Ovary (tissue), 9 donors: ENCODE data around the gene KCNQ4. TPM values are rescaled to one million over a fixed set of nuclear protein-coding genes. Genes with fewer than 3 reads are reported as not detected.

Source experiments
- DNase-seq, 5 donors: peaks; one replicate each; pipeline ENCODE4 v3.0.0-alpha.2; 2019 to 2020
- H3K27ac ChIP-seq, 2 donors: fragments of 200-600 bp; one replicate each; pipeline versions ENCODE4 v1.5.1 to v1.8.0; 2019 to 2022
- H3K27me3 ChIP-seq: fragments of 200-600 bp; one replicate; pipeline ENCODE4 v1.8.0; 2022
- H3K36me3 ChIP-seq: fragments of 200-600 bp; sonication (generic); one replicate; pipeline ENCODE4 v1.5.1; 2019
- H3K4me1 ChIP-seq: one replicate; pipeline ENCODE4 v1.8.1; 2013; ENCODE audit warnings: mild to moderate bottlenecking, moderate library complexity; ENCODE audit not compliant: insufficient read depth
- H3K4me3 ChIP-seq: fragments of 200-600 bp; sonication (generic); one replicate; pipeline ENCODE4 v1.5.1; 2017
- H3K9me3 ChIP-seq, 2 donors: fragments of 200-600 bp in 1 of 2; sonication (generic) in 1 of 2; one replicate each; pipeline versions ENCODE4 v1.5.1 to v1.8.1; 2013 to 2019; ENCODE audit warnings: mild to moderate bottlenecking in 1 of 2, moderate library complexity in 1 of 2
- EP300 ChIP-seq: sonication (generic); formaldehyde crosslinking; IDR thresholded peaks from one replicate; pipeline ENCODE4 v1.6.1; 2017; ENCODE audit warnings: antibody characterized with exemption
- POLR2A ChIP-seq: fragments of 450-650 bp; IDR thresholded peaks from one replicate; pipeline ENCODE4 v1.6.1; 2017; ENCODE audit warnings: antibody characterized with exemption, mild to moderate bottlenecking, moderate library complexity
- WGBS, 3 donors: extraction: QIAGEN DNeasy Blood & Tissue Kit in 1 of 3; methylation state at CpG; one replicate each; pipeline versions ENCODE4 v1.1.5 to v1.1.7; 2013 to 2017; 5-methylcytosine and 5-hydroxymethylcytosine counted together
- intact Hi-C, 4 donors: fragments of 100-400 bp; cut with DNase I; formaldehyde crosslinking; loops; one replicate each; pipeline versions ENCODE4 v1.11.0 to v1.15.1; 2022 to 2023
- polyA plus RNA-seq, 2 donors: library from polyadenylated mRNA; stranded (reverse); fragments of 200-250 nt in 1 of 2; fragments of 350-450 nt in 1 of 2; fragmentation: Illumina TruSeq in 1 of 2; extraction: RNeasy Lipid Tissue Mini Kit (QIAGEN cat#74804) in 1 of 2; gene quantifications; one replicate each; pipeline ENCODE4 v1.2.3, GENCODE V29; 2013 to 2014
- total RNA-seq, 7 donors: library from RNA; depleted of rRNA in 2 of 7; stranded (reverse); fragments of >200 nt in 2 of 7; fragmentation: NEBNext Ultra II Directional in 3 of 7; extraction: Animal tissue kit (Norgen Biotek cat#: 25700) in 3 of 7; gene quantifications; one replicate each; pipeline versions ENCODE4 v1.1.0 to v1.2.4, GENCODE V29; 2016 to 2023
- TF ChIP-seq, protein P1 (sequence below), 3 donors: fragments of 450-650 bp in 2 of 3; fragments of 200-600 bp in 1 of 3; IDR thresholded peaks; one replicate each; pipeline versions ENCODE4 v1.5.1 to v1.8.0; 2016 to 2022; ENCODE audit warnings: antibody characterized with exemption in 3 of 3, mild to moderate bottlenecking in 1 of 3
- donor health status: DM: no; HTN: no; CAD: no; lungs with moderate emphysema.
- donor health status: DM: no; HTN: no; CAD: no.
- donor health status: Bipolar disorder and iron deficiency.
- donor health status: DM: yes; HTN: yes; CAD: no.
- donor health status: DM: no; HTN: no; CAD: no.
- donor health status: DM: yes; HTN: yes; CAD: no.

Gene KCNQ4
- total and polyA plus RNA-seq, 9 donors = 0.36 to 3.1 (median 0.84) TPM

DNA sequence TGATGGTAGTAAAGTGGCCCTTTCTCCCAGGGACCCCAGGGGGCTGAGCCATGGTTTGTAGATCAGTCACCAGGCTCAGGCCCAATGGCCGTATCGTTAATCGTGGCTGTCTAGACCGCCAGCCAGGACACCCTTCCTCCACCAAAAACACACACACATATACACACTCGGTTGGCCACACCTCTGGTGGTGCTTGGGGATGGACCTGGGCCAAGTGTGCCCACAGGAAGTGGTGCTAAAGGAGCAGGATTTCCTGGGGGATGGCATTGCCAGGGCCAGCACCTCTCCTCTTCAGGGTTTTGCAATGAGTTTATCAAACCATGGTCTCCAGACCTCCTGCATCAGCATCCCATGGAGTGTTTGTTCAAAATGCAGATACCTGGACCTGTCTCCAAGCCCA is 42.4 kb downstream of the KCNQ4 start:
- TF ChIP-seq, protein P1, sequence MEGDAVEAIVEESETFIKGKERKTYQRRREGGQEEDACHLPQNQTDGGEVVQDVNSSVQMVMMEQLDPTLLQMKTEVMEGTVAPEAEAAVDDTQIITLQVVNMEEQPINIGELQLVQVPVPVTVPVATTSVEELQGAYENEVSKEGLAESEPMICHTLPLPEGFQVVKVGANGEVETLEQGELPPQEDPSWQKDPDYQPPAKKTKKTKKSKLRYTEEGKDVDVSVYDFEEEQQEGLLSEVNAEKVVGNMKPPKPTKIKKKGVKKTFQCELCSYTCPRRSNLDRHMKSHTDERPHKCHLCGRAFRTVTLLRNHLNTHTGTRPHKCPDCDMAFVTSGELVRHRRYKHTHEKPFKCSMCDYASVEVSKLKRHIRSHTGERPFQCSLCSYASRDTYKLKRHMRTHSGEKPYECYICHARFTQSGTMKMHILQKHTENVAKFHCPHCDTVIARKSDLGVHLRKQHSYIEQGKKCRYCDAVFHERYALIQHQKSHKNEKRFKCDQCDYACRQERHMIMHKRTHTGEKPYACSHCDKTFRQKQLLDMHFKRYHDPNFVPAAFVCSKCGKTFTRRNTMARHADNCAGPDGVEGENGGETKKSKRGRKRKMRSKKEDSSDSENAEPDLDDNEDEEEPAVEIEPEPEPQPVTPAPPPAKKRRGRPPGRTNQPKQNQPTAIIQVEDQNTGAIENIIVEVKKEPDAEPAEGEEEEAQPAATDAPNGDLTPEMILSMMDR (IDR thresholded peaks at IDR 0.05) = no peak
- TF ChIP-seq EP300 (no peak), POLR2A (no peak)
- WGBS, 3 donors = 66 to 68% (median 66%) methylated on average over 5 of the region's 5 CpGs
- no peaks in the 10 kb centered on the region for H3K9me3 ChIP-seq
- H3K4me1 ChIP-seq = no peaks in the 10 kb centered on the region
- no peaks in the 10 kb centered on the region for H3K36me3 ChIP-seq
- no peak for DNase-seq
- H3K4me3 ChIP-seq = no peak overlapping the region
- no peak overlapping the region for H3K27ac ChIP-seq
- intact Hi-C loops = no loop called here
- no peaks in the 10 kb centered on the region for H3K27me3 ChIP-seq

DNA sequence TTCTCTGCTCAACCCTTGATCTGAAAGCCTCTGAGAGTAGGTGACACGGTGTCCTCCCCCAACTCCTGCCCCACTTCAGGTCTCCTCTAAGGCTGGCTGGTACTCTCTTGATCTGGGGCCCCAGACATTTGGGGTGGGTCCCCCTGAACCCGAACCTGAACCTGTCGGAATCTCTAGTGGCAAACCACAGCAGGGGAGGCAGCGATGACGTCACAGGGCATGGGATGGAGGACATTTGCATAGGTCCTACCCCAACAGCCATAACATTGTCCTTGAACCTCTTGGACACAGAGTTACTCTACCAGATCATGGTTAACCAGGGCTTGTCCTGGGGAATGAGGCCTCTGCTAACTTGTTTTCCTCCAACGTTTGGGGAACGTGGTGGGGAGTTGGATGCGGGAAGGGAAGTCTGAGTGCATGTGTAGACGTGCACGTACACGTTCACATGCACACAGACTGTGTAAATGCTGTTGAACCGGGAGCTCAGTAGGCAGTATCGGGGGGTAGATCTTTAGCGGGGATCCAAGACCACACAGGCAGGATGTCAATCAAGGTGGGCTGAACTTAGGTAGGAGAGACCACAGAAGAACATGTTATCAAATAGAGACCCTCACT is 46.2 kb downstream of the KCNQ4 start:
- H3K36me3 ChIP-seq = no peaks in the 10 kb centered on the region
- no peaks in the 10 kb centered on the region for H3K9me3 ChIP-seq
- intact Hi-C loops = loop anchor here in 1 of 4 donors (10.0 kb wide), 1 partner anchor 225 kb away; no protein-coding TSS in a partner anchor
- no peak for TF ChIP-seq EP300
- TF ChIP-seq POLR2A = no peak
- TF ChIP-seq, protein P1 (IDR thresholded peaks at IDR 0.05) = no peak
- no peak overlapping the region for H3K4me3 ChIP-seq
- H3K27ac ChIP-seq = no peak overlapping the region
- H3K4me1 ChIP-seq = no peaks in the 10 kb centered on the region
- 81 to 87% (median 84%) methylated on average over 13 to 14 of the region's 14 CpGs for WGBS, 3 donors
- no peaks in the 10 kb centered on the region for H3K27me3 ChIP-seq
- DNase-seq = no peak

DNA sequence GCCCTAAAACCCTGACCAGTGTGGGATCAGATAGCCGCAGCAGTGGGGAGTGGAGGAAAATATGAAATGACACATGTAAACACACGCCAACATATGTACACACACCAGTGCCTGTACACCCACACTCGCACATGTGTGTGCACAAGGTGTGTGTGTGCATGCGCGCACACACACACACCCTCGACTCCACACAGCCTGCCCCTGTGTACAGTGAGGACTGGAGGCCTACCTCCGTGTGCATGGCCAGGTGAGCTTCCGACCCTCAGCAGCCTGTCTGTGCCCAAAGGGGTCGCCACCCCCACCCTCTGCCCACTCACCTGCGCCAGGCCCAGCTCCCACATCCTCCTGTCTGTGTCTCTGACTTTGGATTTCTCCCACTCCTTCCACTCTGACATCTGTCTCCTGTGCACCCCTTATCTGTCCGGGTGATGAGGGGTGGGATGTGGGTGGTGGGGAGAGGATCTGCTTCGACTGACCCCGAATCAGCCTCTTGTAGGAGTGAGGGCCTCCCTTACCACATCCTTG is 46.9 kb downstream of the KCNQ4 start:
- no peak for DNase-seq
- no peak overlapping the region for H3K27ac ChIP-seq
- intact Hi-C loops = loop anchor here in 1 of 4 donors (10.0 kb wide), 1 partner anchor 226 kb away; no protein-coding TSS in a partner anchor
- 86 to 93% (median 92%) methylated on average over 13 of the region's 13 CpGs for WGBS, 3 donors
- no peak overlapping the region for H3K4me3 ChIP-seq
- no peaks in the 10 kb centered on the region for H3K4me1 ChIP-seq
- H3K36me3 ChIP-seq = no peaks in the 10 kb centered on the region
- TF ChIP-seq, protein P1 (IDR thresholded peaks at IDR 0.05) = no peak
- TF ChIP-seq EP300 (no peak), POLR2A (no peak)
- no peaks in the 10 kb centered on the region for H3K9me3 ChIP-seq
- no peaks in the 10 kb centered on the region for H3K27me3 ChIP-seq

DNA sequence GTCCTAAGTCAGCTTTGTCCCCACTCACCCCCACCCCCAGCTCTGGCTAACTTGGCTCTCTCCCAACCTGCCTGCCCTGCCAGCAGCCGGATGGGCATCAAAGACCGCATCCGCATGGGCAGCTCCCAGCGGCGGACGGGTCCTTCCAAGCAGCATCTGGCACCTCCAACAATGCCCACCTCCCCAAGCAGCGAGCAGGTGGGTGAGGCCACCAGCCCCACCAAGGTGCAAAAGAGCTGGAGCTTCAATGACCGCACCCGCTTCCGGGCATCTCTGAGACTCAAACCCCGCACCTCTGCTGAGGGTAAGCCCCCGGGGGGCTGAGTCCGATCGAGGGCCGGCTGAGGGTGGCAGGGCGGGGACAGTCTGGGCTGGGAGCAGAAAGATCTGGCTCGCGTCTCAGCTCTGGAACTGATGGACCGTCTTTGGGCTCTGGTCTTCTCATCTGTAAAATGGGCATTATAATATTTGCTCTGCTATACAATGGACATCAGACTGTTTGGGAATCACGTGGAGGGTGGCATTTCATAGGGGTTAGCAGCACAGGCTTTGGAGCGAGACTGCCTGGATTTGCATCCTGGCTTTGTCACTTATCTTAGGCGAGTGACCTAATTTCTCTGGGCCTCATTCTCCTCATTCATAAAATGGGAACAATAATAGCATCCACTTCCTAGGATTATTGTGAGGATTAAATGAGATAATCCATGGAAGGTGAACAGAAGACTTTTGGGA is 47.6 kb downstream of the KCNQ4 start:
- no peaks in the 10 kb centered on the region for H3K36me3 ChIP-seq
- H3K27me3 ChIP-seq = no peaks in the 10 kb centered on the region
- no peaks in the 10 kb centered on the region for H3K9me3 ChIP-seq
- no peak for TF ChIP-seq POLR2A
- no peaks in the 10 kb centered on the region for H3K4me1 ChIP-seq
- WGBS, 3 donors = 89 to 90% (median 89%) methylated on average over 18 to 22 of the region's 22 CpGs
- H3K27ac ChIP-seq = no peak overlapping the region
- no peak for DNase-seq
- no peak overlapping the region for H3K4me3 ChIP-seq
- intact Hi-C loops = loop anchor here in 1 of 4 donors (10.0 kb wide), 1 partner anchor 226 kb away; no protein-coding TSS in a partner anchor
